NCI-H2227 treated with DMSO at 0.1 percent for 48 hours (cell line): Measurements from ENCODE around the gene PRELID1.
"Not testable (repeated sequence)": the region's sequence is repeated elsewhere in the genome, so short reads cannot be mapped to it uniquely, and the experiment has no call there.

Experiments used
- DNase-seq: peaks from one replicate; lab custom pipeline; 2025; lab: John Stamatoyannopoulos, UW

The PRELID1 gene

GRCh38 chr5:177300236-177300880, 3.2 kb upstream of the PRELID1 start:
- no peak for DNase-seq

DNA sequence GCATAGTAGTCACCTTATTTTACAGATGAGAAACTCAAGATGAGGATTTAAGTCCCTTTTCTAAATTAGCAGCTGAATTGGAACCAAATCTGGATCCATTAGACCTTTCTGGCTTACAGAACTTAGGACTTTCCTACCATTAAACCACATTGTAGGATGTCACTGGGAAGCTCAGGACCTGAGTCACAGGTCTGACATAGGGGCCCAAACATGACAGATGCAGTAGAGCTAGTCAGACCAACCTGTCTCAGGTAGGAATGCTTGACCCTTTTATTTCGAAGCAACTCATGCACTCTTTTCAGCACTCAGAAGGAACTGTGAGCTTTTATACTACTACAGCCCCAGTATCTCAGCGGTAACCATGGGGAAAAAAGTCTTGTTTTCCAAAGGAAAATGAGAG, 2.6 kb upstream of the PRELID1 start:
- DNase-seq = no peak

DNA sequence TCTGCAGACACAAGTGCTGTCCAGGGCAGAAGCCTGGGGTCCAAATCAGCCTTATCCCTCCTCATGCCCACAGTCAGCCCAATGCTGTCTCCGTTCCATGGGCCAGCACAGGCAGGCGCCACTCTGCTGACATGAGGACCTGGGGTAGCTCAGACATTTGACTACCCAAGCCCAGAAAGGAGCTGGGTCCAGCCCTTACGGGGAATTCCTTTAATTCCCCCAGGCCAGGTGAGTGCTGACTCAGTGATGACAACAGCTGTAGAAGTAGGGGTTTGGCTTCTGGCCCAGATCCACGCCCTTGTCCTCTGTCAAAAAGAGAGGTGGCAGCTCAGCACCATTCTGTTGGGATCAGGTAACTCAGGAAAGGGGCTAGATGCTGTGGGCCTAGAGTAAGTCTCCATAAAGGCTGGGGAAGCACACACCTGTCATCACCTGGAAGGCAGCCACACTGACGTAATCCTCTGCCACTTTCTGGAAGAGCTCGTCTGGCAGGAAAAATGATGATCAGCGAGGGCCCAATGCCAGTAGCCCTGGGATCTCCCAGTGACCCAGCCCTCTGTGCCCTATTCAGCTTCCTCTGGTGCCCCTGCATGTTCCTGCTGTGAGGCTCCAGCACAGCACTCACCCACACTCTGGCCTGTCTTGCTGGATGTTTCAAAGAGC, 2.0 kb upstream of the PRELID1 start:
- no peak for DNase-seq

DNA sequence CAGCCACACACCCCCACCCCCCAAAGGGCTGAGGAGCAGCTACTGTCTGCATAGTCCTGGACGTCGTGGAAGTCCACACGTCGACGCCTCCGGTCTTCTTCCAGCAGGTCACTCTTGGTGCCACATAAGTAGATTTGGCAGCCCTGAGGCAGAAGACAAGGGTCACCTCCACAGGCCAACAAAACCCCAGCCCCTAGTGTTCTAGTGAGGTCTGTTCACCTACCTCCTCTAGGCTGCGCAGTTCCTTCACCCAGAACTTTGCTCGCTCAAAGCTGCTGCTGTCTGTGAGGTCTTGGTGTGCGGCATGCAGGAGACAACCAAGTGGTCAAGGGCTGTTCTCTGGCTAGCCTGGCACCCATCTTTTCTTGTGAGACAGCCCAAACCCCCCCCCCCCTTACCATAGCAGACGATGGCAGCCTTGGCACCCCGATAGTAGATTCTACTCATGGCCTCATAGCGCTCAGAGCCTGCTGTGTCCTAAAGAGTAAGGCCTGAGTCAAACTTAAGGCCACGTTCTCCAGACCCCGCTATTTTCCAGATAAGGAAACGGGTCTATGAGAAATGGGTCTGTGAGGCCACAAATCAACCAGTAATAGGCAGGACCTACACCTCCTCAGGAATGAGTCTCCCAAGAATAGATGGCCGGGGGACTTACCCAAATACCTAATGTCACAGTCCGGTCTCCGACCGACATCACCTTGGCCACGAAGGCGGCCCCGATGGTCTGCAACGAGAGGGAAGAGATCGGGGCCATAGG, 1.1 kb upstream of the PRELID1 start:
- DNase-seq = no peak

- DNase-seq = no peak
These were observed 359 bp downstream of the PRELID1 start for GRCh38 chr5:177303925-177304391.

DNA sequence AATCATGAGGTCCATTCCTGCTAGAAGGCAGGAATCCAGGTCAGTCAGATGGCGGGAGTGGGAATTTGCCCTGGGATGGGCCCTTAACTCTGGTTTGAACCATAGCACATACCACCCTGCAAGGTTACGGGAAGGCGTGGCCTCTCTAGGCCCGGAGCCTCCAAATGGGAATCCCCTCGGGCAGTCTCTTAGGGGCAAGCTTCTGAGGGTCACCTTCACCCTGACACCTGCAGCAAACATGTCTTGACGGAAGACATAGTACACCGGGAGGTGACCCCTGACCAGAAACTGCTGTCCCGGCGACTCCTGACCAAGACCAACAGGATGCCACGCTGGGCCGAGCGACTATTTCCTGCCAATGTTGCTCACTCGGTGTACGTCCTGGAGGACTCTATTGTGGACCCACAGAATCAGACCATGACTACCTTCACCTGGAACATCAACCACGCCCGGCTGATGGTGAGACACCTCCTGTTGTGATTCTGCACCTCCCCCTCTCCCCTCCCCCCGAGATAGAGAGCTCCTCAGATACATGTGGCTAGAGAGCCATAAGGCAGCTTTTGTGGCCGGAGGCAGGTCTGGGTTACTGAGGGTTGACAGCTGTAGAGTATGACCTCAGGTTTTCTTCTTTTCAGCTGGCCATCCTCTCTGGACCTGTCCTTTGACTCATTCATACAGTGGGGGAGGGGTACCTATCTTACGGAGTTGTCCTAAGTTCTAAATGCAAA, 957 bp downstream of the PRELID1 start:
- DNase-seq = no peak

DNA sequence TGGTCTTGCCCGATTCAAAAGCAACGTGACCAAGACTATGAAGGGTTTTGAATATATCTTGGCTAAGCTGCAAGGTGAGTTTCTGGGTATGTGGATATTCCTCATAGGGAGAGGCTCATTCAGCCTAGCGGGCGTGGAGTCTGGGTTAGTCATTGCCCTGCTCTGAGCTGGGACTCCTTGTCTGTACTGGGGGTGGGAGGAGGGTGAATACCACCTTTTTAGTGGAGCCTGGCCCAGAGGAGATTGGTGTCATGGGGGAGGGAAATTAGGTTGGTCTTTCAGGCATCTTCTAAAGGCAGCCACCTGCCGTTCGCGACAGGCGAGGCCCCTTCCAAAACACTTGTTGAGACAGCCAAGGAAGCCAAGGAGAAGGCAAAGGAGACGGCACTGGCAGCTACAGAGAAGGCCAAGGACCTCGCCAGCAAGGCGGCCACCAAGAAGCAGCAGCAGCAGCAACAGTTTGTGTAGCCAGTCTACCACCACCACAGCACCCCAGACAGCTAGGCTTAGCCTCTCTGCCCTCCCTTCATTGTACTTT, 2.6 kb downstream of the PRELID1 start:
- DNase-seq = not testable (repeated sequence)

DNA sequence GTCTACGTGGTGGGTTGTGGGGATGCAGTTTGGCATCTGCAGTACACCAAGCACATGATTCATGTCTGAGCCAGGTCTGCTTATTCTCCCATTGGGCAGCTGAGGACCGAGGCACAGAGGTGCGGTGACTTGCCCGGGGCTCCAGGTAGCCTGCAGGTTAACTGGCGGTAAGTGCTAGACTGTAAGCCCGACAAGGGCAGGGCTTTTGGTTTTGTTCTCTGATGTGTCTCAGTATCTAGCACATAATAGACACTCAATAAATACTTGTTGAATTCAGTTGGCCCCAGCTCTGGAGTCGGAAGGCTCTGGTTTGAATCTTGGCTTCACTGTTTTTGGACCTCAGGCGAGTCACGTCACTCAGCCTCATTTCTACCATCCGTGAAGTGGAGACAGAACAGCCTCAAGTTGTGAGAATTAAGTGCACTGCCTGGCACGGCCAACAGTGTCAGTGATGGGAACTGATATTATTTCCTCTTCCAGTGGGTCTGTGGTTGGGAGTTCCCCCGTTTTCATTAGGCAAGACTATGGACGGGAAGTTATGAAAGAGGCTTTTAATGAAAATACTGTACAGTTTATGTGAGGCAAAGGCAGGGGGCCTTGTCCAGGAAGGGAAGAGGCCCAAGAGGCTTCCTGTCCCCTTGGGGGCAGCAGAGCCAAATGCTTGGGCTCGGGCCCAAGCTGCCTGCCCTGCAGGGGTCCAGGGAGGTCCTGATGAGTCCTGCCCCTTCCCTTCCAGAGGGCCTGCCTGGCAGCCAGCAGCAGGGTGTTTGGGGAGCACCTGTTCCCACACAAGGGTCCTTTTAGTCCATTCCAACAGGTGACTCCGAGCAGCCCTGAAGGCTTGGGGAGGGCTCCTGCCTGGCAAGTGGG, 3.3 kb downstream of the PRELID1 start:
- DNase-seq = no peak

- DNase-seq = no peak
These were observed 4.2 kb downstream of the PRELID1 start for GRCh38 chr5:177307544-177308363.

GRCh38 chr5:177308740-177309139, 5.1 kb downstream of the PRELID1 start:
- no peak for DNase-seq

- peak; percentile 10 for DNase-seq
These were observed 6.0 kb downstream of the PRELID1 start for GRCh38 chr5:177309351-177310191.

GRCh38 chr5:177310332-177310731, 6.7 kb downstream of the PRELID1 start:
- no peak for DNase-seq

DNA sequence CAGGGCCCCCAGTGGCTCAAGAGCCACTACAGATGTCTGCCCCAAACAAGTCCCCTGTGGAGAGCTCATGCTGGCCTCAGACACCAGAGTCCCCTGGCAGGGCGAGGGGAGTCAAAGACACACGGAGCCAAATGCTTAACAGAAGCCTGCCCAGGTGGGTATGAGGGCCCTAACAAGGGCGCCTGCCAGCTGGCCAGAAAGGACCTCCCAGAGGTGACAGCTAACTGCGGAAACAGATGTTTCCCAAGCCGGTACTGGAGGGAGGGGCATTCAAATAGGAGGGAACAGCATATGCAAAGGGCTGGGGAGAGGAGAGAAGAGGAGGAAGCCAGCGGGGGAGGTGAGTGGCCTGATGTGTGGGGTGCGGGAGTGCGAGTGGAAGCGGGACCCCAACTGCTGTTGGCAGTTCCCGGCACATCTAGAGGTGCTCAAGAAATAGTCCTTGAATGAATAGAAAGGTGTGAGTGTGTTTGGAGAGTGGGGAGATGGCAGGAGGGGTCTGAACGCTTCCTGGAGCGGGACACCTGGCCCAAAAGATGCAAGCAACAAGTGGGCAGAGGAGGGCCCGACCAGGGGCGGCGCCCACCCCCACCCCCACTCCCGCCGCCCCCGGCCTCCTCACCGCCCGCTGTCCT, 7.3 kb downstream of the PRELID1 start:
- no peak for DNase-seq

GRCh38 chr5:177311392-177311722, 7.8 kb downstream of the PRELID1 start:
- DNase-seq = no peak

DNA sequence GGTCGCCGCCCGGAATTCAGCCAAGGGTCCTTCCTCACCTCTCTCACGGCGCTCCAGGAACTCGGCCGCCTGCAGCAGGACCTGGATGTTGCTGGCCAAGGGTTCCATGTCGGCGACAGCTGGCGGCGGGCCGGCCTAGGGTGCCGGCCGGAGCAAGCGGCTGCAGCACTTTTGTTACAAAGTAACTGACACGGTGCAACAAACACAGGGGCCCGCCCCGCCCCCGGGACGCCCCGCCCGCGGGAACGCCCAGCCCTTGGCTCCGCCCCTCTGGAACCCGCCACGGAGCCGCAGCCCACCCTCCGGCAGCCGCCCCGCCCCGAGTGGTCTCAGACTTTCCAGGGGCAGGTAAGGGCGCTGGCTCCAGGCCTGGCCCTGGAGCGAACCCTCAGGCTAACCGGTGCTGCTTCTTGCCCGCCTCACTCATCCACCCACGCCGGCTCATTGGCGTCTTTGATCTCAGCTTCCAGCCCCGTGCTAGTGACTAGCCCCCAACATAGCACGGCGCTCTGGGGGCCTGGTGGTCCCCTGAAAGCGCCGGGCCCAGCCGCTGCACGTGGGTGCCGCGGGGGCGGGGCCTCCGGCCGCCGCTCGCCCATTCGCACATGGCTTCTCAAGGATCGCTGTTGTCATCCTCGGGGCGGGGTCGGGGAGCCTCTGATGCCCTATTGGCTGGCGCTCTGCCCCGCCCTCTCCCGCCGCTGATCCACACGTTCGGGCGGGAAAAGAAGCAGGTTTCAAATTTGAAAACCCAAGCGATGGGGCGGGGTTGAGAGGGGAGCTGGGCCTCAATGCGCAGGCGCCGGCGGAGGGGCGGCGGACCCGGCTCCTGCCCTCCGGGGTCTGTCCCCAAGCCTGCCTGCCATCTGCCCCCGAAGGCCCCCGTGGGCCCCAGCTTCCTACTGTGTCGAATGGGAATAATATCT, 8.4 kb downstream of the PRELID1 start, which contains the start of gene MXD3:
MXD3 (minus strand) TSS at position 176 of the 926 bp plus-strand sequence; CDS start at position 108, 68 bp downstream.
- peak; percentile 93 for DNase-seq

DNA sequence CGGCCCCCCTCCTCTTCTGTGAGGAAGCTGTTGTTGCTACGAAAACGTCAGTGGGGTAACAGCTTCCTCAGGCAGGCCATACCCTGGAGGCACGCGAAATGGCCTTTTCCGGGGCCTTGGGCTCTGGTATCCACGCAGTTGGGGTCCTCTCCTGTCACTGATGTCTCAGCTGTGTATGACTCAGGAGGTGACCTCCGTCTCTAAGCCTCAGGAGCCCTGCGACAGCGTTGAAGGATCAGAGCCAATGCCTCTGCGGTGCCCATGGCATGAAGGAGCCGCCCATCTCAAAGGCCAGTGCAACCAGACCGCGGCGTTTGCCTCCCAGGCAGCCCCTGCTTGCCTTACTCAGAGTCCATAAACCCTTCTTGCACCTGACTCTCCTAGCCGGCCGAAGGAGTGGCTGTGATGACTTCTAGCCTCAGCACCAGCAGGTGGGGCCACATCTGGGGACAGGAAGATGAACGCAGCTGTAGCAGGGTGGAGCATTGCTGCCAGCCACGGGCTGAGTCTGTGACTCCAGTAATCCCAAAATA, 9.1 kb downstream of the PRELID1 start:
- DNase-seq = no peak

DNA sequence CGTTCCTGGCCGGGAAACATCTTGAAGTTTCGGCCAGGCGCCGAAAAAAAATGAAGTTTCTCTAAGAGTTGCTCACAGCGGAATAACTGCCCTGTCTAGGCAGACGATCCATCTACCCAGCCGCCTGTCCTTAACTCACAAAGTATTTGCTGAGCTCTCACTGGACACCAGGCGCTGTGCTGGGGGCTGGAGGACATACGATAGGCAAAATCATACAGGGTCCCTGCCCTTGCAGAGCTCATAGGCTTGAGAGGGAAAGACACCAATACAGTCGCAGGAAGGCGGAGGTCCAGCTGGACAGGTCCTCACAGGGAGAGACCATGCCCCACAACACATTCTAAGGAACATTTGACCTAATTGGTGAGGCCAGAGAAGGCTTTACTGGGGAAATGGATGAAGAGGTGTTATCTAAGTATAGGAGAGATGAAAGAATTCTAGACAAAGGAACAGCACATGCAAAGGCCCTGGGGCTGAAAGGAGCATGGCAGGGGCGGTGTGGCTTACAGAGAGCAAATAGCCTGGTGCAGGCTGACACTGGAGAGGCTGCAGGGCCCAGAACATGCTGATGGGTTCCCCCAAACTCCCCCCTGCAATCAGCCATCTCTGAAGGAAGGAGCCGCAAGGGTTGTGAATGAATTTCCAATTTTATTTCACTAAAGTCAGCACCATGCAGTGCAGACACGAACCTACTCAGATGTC, 10.1 kb downstream of the PRELID1 start:
- no peak for DNase-seq
